Panc1 (cell line): Measurements from ENCODE around the gene VTN. TPM values are rescaled to one million over a fixed set of nuclear protein-coding genes. Genes with fewer than 3 reads are reported as not detected.

Source experiments
- ATAC-seq: fragments of 200-7000 bp; cut with Tn5 transposase; 2 replicates; pipeline ENCODE4 v1.9.1; 2020; ENCODE audit warnings: mild to moderate bottlenecking, moderate library complexity
- BruUV-seq: library from RNA; stranded (reverse); fragments of 400-500 nt; replicated peaks from 2 replicates; lab custom pipeline; 2021; lab: Mats Ljungman, UMichigan
- CTCF ChIA-PET: fragments of 300-600 bp; sonication (Branson Sonifier 250); formaldehyde crosslinking; loops from one replicate; lab custom pipeline; 2022; ENCODE audit warnings: antibody characterized with exemption; lab: Charles Lee
- POLR2A ChIA-PET: fragments of 300-600 bp; sonication (Branson Sonifier 250); formaldehyde crosslinking; loops from one replicate; lab custom pipeline; 2022; ENCODE audit warnings: antibody characterized with exemption; lab: Charles Lee
- DNase-seq: peaks from one replicate; pipeline ENCODE4 v3.0.0-alpha.2; 2010; ENCODE audit warnings: low read depth, low spot score
- H3K27ac ChIP-seq: 2 replicates; pipeline ENCODE4 v1.5.1; 2011; ENCODE audit warnings: mild to moderate bottlenecking, low read length, inconsistent platforms
- H3K27me3 ChIP-seq: fragments of 200-500 bp; sonication (Bioruptor generic); 2 replicates; pipeline ENCODE4 v1.6.0; 2014; ENCODE audit warnings: low read length, inconsistent platforms; ENCODE audit not compliant: control insufficient read depth, insufficient read depth
- H3K36me3 ChIP-seq: fragments of 200-500 bp; sonication (Bioruptor generic); 2 replicates; pipeline ENCODE4 v1.5.1; 2014; ENCODE audit warnings: inconsistent platforms, mild to moderate bottlenecking, low read length, moderate library complexity; ENCODE audit not compliant: control insufficient read depth, insufficient read depth
- H3K4me1 ChIP-seq: 2 replicates; pipeline ENCODE4 v1.5.1; 2011; ENCODE audit warnings: inconsistent platforms, mild to moderate bottlenecking, low read length, moderate library complexity; ENCODE audit not compliant: control insufficient read depth, insufficient read depth
- H3K4me3 ChIP-seq, 2 experiments: 2 replicates each; pipeline ENCODE4 v1.5.1; 2011 to 2012; ENCODE audit warnings: low read depth in 2 of 2, low read length in 2 of 2, mild to moderate bottlenecking in 2 of 2, inconsistent platforms in 1 of 2, moderate library complexity in 1 of 2
- H3K9me3 ChIP-seq: fragments of 200-500 bp; sonication (Bioruptor generic); 2 replicates; pipeline ENCODE4 v1.5.1; 2014; ENCODE audit warnings: low read depth, mild to moderate bottlenecking, inconsistent platforms, low read length, moderate library complexity; ENCODE audit not compliant: control insufficient read depth, insufficient read depth
- CTCF ChIP-seq: fragments of 450-650 bp; IDR thresholded peaks from 2 replicates; pipeline ENCODE4 v1.5.1; 2017; ENCODE audit warnings: mild to moderate bottlenecking
- POLR2AphosphoS5 ChIP-seq: IDR thresholded peaks from 2 replicates; pipeline ENCODE4 v1.6.1; 2012; ENCODE audit warnings: mild to moderate bottlenecking, low read depth, low read length, moderate library complexity
- SIN3A ChIP-seq: IDR thresholded peaks from 2 replicates; pipeline ENCODE4 v1.6.1; 2012; ENCODE audit warnings: low read depth, mild to moderate bottlenecking, low read length, moderate library complexity, borderline replicate concordance; ENCODE audit not compliant: insufficient read depth
- TCF7L2 ChIP-seq: IDR thresholded peaks from 2 replicates; pipeline ENCODE4 v1.6.1; 2011; ENCODE audit warnings: mild to moderate bottlenecking, low read depth, low read length, inconsistent platforms
- in situ Hi-C: cut with HindIII; loops from 2 replicates; pipeline ENCODE4 v1.10.0; 2016; ENCODE audit warnings: low sequenced_read_pairs, low pct_unique_long_range_greater_than_20kb
- intact Hi-C: fragments of 100-400 bp; cut with micrococcal nuclease; formaldehyde crosslinking; loops from one replicate; pipeline ENCODE4 v1.10.0; 2022; ENCODE audit not compliant: unreplicated experiment
- total RNA-seq: library from RNA; stranded (reverse); gene quantifications from one replicate; pipeline ENCODE4 v1.2.1, GENCODE V29; 2021; ENCODE audit not compliant: unreplicated experiment
- TF ChIP-seq, protein P1 (sequence below), 2 experiments: IDR thresholded peaks; 2 replicates each; pipeline ENCODE4 v1.6.1; 2011 to 2012; ENCODE audit warnings: low read depth in 2 of 2, control low read depth in 1 of 2, low read length in 1 of 2, mild to moderate bottlenecking in 1 of 2, moderate library complexity in 1 of 2; ENCODE audit not compliant: insufficient read depth in 1 of 2

The VTN gene
- total RNA-seq, 1 experiment from 2014 or later = 2.3 TPM

GRCh38 chr17:28357901-28358197 lies 12.3 kb downstream of the VTN start:
- CTCF ChIA-PET = no interaction called here
- POLR2A ChIA-PET = interaction anchor here (0.7 to 1.5 kb wide), 5 partner anchors 9 to 27 kb away, joined by 3 to 9 read pairs (median 4); partner anchors contain the start of genes IFT20, TNFAIP1 and VTN
- TF ChIP-seq SIN3A (no peak), TCF7L2 (no peak)
- TF ChIP-seq, protein P1, sequence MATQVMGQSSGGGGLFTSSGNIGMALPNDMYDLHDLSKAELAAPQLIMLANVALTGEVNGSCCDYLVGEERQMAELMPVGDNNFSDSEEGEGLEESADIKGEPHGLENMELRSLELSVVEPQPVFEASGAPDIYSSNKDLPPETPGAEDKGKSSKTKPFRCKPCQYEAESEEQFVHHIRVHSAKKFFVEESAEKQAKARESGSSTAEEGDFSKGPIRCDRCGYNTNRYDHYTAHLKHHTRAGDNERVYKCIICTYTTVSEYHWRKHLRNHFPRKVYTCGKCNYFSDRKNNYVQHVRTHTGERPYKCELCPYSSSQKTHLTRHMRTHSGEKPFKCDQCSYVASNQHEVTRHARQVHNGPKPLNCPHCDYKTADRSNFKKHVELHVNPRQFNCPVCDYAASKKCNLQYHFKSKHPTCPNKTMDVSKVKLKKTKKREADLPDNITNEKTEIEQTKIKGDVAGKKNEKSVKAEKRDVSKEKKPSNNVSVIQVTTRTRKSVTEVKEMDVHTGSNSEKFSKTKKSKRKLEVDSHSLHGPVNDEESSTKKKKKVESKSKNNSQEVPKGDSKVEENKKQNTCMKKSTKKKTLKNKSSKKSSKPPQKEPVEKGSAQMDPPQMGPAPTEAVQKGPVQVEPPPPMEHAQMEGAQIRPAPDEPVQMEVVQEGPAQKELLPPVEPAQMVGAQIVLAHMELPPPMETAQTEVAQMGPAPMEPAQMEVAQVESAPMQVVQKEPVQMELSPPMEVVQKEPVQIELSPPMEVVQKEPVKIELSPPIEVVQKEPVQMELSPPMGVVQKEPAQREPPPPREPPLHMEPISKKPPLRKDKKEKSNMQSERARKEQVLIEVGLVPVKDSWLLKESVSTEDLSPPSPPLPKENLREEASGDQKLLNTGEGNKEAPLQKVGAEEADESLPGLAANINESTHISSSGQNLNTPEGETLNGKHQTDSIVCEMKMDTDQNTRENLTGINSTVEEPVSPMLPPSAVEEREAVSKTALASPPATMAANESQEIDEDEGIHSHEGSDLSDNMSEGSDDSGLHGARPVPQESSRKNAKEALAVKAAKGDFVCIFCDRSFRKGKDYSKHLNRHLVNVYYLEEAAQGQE (IDR thresholded peaks at IDR 0.05; ENCODE audit: insufficient read depth in 1 of 2, low read depth in 2 of 2, low read length in 1 of 2) = no peak
- peaks cover 15% of the 10 kb centered on the region for H3K36me3 ChIP-seq
- in situ Hi-C loops = no loop called here
- DNase-seq (no peak), ATAC-seq (no peak)
- no peaks in the 10 kb centered on the region for H3K27me3 ChIP-seq
- BruUV-seq = no TSS peak
- intact Hi-C loops = no loop called here
- H3K4me1 ChIP-seq = peaks cover 18% of the 10 kb centered on the region
- H3K9me3 ChIP-seq = no peaks in the 10 kb centered on the region
- H3K27ac ChIP-seq = peak overlapping the region; percentile 97
- H3K4me3 ChIP-seq = peak overlapping the region; percentile 96 to 100

DNA sequence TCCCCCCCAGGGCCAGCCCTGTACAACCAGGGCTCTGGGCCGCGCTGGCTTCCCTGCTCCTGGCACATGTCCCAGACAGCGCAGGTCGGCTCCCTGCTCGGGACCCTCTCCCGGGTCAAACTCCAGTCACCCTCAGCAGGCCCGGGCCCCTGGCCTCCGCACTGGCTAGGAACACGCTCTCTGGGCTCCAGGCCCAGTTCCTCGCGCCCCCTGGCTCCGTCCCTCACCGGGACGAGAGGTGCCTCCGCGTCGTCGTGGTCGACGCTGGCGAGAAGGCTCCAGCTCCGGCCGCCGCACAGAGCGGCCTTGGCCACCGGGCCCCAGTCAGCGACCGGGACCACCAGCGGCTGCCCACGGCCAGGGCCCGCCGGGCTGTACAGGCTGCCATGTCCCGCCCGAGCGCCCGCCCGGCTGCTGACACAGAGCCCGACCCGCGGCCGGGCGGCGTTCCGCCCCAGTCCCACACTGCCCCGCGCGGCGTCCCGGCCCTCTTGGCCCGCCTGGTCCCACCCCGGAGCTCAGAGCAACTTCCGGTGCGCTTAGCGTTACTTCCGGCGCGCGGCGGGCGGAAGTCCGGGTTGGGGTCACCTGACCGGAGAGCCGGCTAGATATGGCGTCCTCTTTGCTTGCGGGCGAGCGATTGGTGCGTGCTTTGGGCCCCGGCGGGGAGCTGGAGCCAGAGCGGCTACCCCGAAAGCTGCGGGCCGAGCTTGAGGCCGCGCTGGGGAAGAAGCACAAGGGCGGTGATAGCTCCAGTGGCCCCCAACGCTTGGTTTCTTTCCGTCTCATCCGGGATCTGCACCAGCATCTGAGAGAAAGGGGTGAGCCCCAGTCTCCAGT lies 12.8 kb downstream of the VTN start, which contains the start of gene POLDIP2:
POLDIP2 (minus strand) TSS at position 467 of the 840 bp plus-strand sequence; CDS start at position 388, 79 bp downstream.
- no TSS peak for BruUV-seq

More for the DNA sequence above, 12.8 kb downstream of the VTN start, which contains the start of gene POLDIP2:
- TF ChIP-seq TCF7L2 (0 out of 2 replicates have a peak, but pooled peaks have one; percentile 29), CTCF (no peak), POLR2AphosphoS5 (peak; percentile 95), SIN3A (peak; percentile 86; the same call in 1 of the 2 replicates)
- TF ChIP-seq, protein P1 (IDR thresholded peaks at IDR 0.05; ENCODE audit: insufficient read depth in 1 of 2, low read depth in 2 of 2, low read length in 1 of 2) = no peak
- Histone ChIP-seq H3K27me3 (no peaks in the 10 kb centered on the region), H3K4me3 (peak within 1 kb of the TSS; percentile 96 to 100), H3K27ac (peak within 1 kb of the TSS; percentile 97), H3K36me3 (peaks cover 17% of the 10 kb centered on the region), H3K4me1 (peaks cover 18% of the 10 kb centered on the region), H3K9me3 (no peaks in the 10 kb centered on the region)
- ChIA-PET POLR2A (interaction anchor here (0.7 to 1.5 kb wide), 5 partner anchors 9 to 26 kb away, joined by 3 to 9 read pairs (median 4); partner anchors contain the start of genes IFT20, TNFAIP1 and VTN), CTCF (interaction anchor here (0.6 kb wide), 1 partner anchor 552 kb away, joined by 3 read pairs; no protein-coding TSS in a partner anchor)
- intact Hi-C loops (no loop called here), in situ Hi-C loops (no loop called here)
- DNase-seq (peak; percentile 41), ATAC-seq (peak; percentile 100)
